Esophagus muscularis mucosa (tissue), 4 donors: ENCODE measurements around the gene HEXIM2. TPM values are rescaled to one million over a fixed set of nuclear protein-coding genes. Genes with fewer than 3 reads are reported as not detected.
A peak's percentile ranks its signal among the peaks of the same experiment; 100 is the strongest.

ENCODE experiments used
- DNase-seq: peaks from one replicate; pipeline ENCODE4 v3.0.0-alpha.2; 2017; ENCODE audit errors: extremely low spot score
- H3K27ac ChIP-seq, 4 donors: fragments of 200-600 bp; sonication (generic); replicated peaks in 1 of 4; 1 replicate in 3 of 4; 2 replicates in 1 of 4; pipeline ENCODE4 v1.5.1; 2016 to 2019; ENCODE audit warnings: mild to moderate bottlenecking in 1 of 4
- H3K27me3 ChIP-seq, 4 donors: fragments of 200-600 bp; sonication (generic); one replicate each; pipeline versions ENCODE4 v1.5.1 to v1.6.0; 2016 to 2019
- H3K36me3 ChIP-seq, 4 donors: fragments of 200-600 bp; sonication (generic); one replicate each; pipeline ENCODE4 v1.5.1; 2016 to 2019
- H3K4me1 ChIP-seq, 4 donors: fragments of 200-600 bp; sonication (generic); one replicate each; pipeline ENCODE4 v1.5.1; 2016 to 2019
- H3K4me3 ChIP-seq, 4 donors: fragments of 200-600 bp; sonication (generic); 1 replicate in 2 of 4; 2 replicates in 2 of 4; pipeline ENCODE4 v1.5.1; 2016 to 2019; ENCODE audit warnings: mild to moderate bottlenecking in 4 of 4, moderate library complexity in 1 of 4
- H3K9me3 ChIP-seq, 4 donors: fragments of 200-600 bp; sonication (generic); 1 replicate in 3 of 4; 2 replicates in 1 of 4; pipeline ENCODE4 v1.5.1; 2016 to 2019
- EP300 ChIP-seq: sonication (generic); formaldehyde crosslinking; IDR thresholded peaks from one replicate; pipeline ENCODE4 v1.6.1; 2017; ENCODE audit warnings: antibody characterized with exemption
- POLR2A ChIP-seq: fragments of 450-650 bp; IDR thresholded peaks from one replicate; pipeline ENCODE4 v1.6.1; 2017; ENCODE audit warnings: antibody characterized with exemption, moderate library complexity, mild to moderate bottlenecking, low read depth
- POLR2AphosphoS5 ChIP-seq, 2 donors: sonication (generic); formaldehyde crosslinking; IDR thresholded peaks; one replicate each; pipeline ENCODE4 v1.6.1; 2017; ENCODE audit warnings: antibody characterized with exemption in 2 of 2
- WGBS: methylation state at CpG from one replicate; pipeline ENCODE4 v1.1.5; 2018; 5-methylcytosine and 5-hydroxymethylcytosine counted together
- intact Hi-C: fragments of 100-400 bp; cut with DNase I; formaldehyde crosslinking; loops from one replicate; pipeline ENCODE4 v1.15.1; 2023
- total RNA-seq, 4 donors: library from RNA; depleted of rRNA; stranded (reverse); fragments of >200 nt; gene quantifications; one replicate each; pipeline versions ENCODE4 v1.1.0 to v1.2.1, GENCODE V29; 2016
- TF ChIP-seq, protein P1 (sequence below), 3 experiments: fragments of 200-600 bp in 2 of 3; fragments of 450-650 bp in 1 of 3; sonication (generic) in 2 of 3; IDR thresholded peaks; one replicate each; pipeline ENCODE4 v1.5.1; 2017 to 2019; ENCODE audit warnings: antibody characterized with exemption in 3 of 3, mild to moderate bottlenecking in 2 of 3, moderate library complexity in 1 of 3

Gene HEXIM2
- total RNA-seq, 4 donors from 2014 or later, result 4.0 to 8.4 (median 7.0) TPM

DNA sequence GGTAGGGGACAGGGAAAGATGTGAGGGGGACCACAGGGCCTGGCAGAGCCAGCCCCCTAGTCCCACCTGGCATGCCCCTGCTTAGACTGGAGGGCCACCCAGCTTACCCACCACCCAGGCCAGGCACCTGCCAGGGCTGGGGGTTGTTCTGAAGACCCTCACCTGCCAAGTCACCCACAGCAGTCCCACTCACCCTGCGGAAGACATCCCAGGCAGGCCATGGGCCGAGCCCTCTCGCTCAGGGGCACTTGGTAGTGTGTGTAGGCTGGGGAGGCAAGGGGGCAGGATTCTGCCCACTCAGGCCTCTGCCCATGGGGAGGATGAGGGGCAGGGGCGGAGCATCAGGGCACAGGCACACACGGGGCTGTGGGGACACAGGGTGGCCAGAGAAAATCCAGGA is 33.3 kb upstream of the HEXIM2 start:
- Histone ChIP-seq H3K36me3 (no peaks in the 10 kb centered on the region), H3K4me3 (peak overlapping the region; percentile 14 to 45 (median 26)), H3K4me1 (peaks cover 69 to 87% (median 84%) of the 10 kb centered on the region in 4 donors), H3K9me3 (no peaks in the 10 kb centered on the region), H3K27me3 (no peaks in the 10 kb centered on the region), H3K27ac (peak overlapping the region; percentile 85 to 99 (median 98))
- 83% methylated on average over 4 of the region's 5 CpGs for WGBS
- DNase-seq, result no peak
- TF ChIP-seq, protein P1, sequence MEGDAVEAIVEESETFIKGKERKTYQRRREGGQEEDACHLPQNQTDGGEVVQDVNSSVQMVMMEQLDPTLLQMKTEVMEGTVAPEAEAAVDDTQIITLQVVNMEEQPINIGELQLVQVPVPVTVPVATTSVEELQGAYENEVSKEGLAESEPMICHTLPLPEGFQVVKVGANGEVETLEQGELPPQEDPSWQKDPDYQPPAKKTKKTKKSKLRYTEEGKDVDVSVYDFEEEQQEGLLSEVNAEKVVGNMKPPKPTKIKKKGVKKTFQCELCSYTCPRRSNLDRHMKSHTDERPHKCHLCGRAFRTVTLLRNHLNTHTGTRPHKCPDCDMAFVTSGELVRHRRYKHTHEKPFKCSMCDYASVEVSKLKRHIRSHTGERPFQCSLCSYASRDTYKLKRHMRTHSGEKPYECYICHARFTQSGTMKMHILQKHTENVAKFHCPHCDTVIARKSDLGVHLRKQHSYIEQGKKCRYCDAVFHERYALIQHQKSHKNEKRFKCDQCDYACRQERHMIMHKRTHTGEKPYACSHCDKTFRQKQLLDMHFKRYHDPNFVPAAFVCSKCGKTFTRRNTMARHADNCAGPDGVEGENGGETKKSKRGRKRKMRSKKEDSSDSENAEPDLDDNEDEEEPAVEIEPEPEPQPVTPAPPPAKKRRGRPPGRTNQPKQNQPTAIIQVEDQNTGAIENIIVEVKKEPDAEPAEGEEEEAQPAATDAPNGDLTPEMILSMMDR (IDR thresholded peaks at IDR 0.05), result no peak
- TF ChIP-seq EP300 (no peak), POLR2AphosphoS5 (IDR thresholded peaks at IDR 0.05) (no peak), POLR2A (no peak)
- intact Hi-C loops, result no loop called here

- peaks cover 62 to 83% (median 78%) of the 10 kb centered on the region in 4 donors for H3K4me1 ChIP-seq
- 100% methylated on average over 1 of the region's 2 CpGs for WGBS
- no peaks in the 10 kb centered on the region for H3K36me3 ChIP-seq
- DNase-seq, result no peak
- H3K4me3 ChIP-seq, result no peak overlapping the region
- H3K9me3 ChIP-seq, result no peaks in the 10 kb centered on the region
- H3K27ac ChIP-seq, result peak overlapping the region; percentile 85 to 99 (median 98)
- TF ChIP-seq POLR2AphosphoS5 (IDR thresholded peaks at IDR 0.05), result no peak
- no peak for TF ChIP-seq EP300
- TF ChIP-seq, protein P1 (IDR thresholded peaks at IDR 0.05), result no peak
- no peak for TF ChIP-seq POLR2A
- H3K27me3 ChIP-seq, result no peaks in the 10 kb centered on the region
- intact Hi-C loops, result no loop called here
These were observed 32.7 kb upstream of the HEXIM2 start for GRCh38 chr17:45128989-45129388.

DNA sequence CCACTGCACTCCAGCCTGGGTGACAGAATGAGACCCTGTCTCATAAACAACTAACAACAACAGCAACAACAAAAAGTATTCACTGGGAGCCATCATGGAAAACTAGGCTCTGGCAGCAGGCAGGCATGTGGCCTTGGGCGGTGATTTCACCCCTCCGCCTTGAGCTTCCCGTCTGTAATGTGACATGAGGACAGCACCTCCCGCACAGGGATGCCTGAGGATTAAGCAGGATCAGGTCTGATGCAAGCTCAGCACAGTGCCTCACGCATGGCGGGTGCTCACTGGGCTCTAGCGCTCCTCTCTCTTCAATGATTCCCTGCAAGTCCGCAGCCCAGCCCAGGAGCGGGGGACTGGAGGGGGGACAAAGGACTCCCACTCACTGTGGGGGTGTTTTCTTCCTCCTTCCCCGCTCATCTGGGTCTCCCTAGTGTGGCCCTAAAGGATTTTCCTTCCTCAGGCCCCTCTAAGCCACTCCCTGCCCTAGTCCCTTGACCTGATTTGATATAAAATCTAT is 32.2 kb upstream of the HEXIM2 start:
- H3K9me3 ChIP-seq, result no peaks in the 10 kb centered on the region
- 71% methylated on average over 10 of the region's 10 CpGs for WGBS
- peaks cover 57 to 78% (median 73%) of the 10 kb centered on the region in 4 donors for H3K4me1 ChIP-seq
- peak overlapping the region; percentile 85 to 99 (median 98) for H3K27ac ChIP-seq
- H3K4me3 ChIP-seq, result no peak overlapping the region
- H3K36me3 ChIP-seq, result no peaks in the 10 kb centered on the region
- no peak for DNase-seq
- TF ChIP-seq POLR2AphosphoS5 (IDR thresholded peaks at IDR 0.05), result peak; percentile 44 to 63
- TF ChIP-seq EP300, result no peak
- no peaks in the 10 kb centered on the region for H3K27me3 ChIP-seq
- intact Hi-C loops, result no loop called here

GRCh38 chr17:45129940-45130680 is 31.6 kb upstream of the HEXIM2 start:
- DNase-seq, result no peak
- TF ChIP-seq, protein P1 (IDR thresholded peaks at IDR 0.05), result no peak
- TF ChIP-seq POLR2AphosphoS5 (IDR thresholded peaks at IDR 0.05), result no peak
- TF ChIP-seq POLR2A, result no peak
- TF ChIP-seq EP300, result no peak
- Histone ChIP-seq H3K36me3 (no peaks in the 10 kb centered on the region), H3K27me3 (no peaks in the 10 kb centered on the region), H3K4me3 (peak overlapping the region in 1 of 4 donors; percentile 87), H3K9me3 (no peaks in the 10 kb centered on the region), H3K4me1 (peaks cover 52 to 76% (median 68%) of the 10 kb centered on the region in 4 donors), H3K27ac (peak overlapping the region; percentile 85 to 99 (median 98))
- intact Hi-C loops, result loop anchor here (5.0 kb wide), 4 partner anchors 33 to 353 kb away; no protein-coding TSS in a partner anchor
- WGBS, result 82% methylated on average over 11 of the region's 13 CpGs

DNA sequence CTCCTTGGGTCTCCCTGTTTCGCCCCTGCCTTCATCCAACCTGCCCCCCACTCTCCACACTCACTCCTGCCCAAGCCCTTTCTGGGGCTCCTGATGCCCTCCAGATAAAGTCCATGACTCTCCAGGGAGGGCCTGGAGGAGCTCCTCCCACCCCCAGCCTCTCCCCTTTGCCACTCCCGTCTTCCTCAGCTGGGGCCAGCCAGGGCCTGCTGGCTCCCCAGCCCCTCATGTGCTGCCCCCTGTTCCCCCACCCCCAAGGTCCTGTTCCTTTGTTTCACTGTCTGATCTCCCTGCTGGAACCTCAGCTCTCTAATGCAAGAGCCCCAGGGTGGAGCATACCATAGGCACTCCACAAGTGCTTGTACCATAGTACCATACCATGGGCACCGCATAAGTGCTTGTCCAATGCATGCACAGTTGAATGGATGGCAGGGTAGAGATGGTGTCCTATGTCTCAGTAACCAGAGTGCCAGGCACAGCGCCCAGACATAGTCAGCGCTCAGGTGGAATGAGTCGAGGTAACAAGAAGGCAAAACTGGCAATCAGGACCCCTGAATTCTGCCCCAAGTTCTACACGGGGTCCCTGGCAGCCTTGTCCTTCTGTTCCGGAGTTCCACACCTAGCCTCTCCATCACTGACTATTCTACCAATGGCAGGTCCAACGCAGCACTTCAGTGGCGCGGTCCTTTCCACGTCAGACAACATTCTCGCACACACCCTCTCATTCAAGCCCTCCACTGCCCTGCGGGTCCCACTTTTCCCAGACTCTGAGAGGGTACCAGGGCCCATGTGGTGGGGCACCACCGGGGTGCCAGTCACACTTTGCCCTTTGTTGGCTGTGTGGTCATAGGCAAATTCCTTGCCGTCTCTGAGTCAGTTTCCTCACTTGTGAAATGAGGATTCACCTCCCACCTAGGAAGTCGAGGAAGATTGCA is 30.7 kb upstream of the HEXIM2 start:
- Histone ChIP-seq H3K4me3 (peak overlapping the region; percentile 87 to 97 (median 88)), H3K36me3 (no peaks in the 10 kb centered on the region), H3K27me3 (no peaks in the 10 kb centered on the region), H3K9me3 (no peaks in the 10 kb centered on the region), H3K4me1 (peaks cover 56 to 76% (median 66%) of the 10 kb centered on the region in 4 donors), H3K27ac (peak overlapping the region; percentile 97 to 99 (median 98))
- TF ChIP-seq, protein P1 (IDR thresholded peaks at IDR 0.05), result no peak
- no peak for TF ChIP-seq POLR2A
- TF ChIP-seq POLR2AphosphoS5 (IDR thresholded peaks at IDR 0.05), result no peak
- no peak for TF ChIP-seq EP300
- no peak for DNase-seq
- intact Hi-C loops, result loop anchor here (5.0 kb wide), 4 partner anchors 34 to 354 kb away; no protein-coding TSS in a partner anchor
- 84% methylated on average over 17 of the region's 17 CpGs for WGBS
